NCI-H2227 treated with DMSO at 0.1 percent for 48 hours (cell line): ENCODE measurements around the gene AGBL5.

Experiments
- DNase-seq: peaks from one replicate; lab custom pipeline; 2025; lab: John Stamatoyannopoulos, UW

AGBL5 gene

DNA sequence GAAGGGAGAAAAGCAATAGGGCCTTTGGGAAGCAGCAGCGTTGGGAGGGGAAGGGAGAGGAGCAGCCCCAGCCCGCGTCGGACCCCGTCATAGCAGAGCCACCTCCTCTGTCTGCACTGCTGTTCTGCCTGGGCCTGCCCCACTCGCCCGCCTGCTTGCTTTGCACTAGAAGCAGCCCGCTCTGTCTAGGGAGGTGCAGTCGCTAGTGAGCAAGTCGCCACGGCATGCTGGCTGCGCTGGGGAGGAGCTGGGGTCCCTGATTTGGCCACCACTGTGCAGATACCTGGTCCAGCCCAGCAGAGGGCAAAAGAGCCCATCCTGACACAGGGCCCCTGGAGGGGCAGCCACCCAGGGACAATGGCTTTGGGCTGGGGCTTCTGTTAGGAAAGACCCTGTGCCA, 26.7 kb upstream of the AGBL5 start:
- DNase-seq, result no peak

DNA sequence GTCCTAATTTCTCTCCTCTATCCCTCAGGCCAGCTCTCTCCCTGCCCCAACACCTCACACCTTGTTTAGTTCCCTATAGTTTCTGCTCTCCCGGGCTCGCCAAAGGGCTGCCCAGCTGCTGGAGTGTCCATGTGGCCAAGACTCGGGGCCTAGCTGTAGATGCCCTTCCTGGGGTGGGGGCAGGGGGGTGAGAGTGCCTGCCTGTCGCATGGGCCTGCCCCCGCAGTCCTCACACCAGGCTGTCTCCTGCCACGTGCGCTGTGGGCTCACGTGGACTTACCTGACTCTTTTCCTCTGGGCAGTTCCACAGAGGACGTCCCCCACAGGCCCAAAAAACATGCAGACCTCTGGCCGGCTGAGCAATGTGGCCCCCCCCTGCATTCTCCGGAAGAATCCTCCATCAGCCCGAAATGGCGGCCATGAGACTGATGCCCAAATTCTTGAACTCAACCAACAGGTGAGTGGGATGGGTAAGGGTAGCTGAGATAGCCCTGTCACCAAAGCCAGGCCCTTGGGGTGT, 26.1 kb upstream of the AGBL5 start:
- no peak for DNase-seq

DNA sequence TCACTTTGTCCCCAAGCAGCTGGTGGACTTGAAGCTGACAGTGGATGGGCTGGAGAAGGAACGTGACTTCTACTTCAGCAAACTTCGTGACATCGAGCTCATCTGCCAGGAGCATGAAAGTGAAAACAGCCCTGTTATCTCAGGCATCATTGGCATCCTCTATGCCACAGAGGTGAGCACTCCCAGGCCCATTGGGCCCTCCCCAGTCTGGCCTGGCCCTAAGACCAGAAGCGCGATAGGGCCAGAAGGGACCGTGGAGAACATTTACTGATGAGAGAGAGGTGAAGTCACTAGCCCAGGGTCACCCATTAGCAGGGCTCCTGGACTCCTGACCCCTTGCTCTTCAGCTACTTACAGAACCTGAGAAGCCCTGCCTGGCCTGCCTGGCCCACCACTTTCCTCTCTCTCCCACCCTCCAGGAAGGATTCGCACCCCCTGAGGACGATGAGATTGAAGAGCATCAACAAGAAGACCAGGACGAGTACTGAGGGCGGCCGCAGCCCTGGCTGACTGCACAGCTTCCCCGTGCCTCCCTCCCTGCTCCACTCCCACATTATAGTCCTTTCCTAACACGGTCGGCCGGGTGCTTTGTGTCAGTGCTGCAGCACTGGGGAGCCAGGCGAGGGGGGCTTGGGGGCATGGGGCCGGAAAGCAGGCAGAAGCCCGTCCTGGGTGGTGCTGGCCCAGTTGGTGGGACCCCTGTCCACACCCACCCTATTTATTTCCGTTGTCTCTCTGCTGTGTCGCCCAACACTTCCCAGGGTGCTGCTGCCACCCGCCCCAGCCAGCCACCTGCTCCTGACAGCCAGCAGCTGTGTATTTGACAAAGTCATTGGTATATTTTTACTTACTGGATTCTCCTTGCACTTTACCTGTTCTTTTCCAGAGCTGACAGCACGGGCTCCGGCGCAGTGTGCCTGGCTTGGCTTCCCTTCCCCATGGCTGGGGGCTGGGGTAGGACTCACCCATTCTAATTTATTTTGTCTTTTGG, 25.3 kb upstream of the AGBL5 start:
- DNase-seq, result no peak

DNA sequence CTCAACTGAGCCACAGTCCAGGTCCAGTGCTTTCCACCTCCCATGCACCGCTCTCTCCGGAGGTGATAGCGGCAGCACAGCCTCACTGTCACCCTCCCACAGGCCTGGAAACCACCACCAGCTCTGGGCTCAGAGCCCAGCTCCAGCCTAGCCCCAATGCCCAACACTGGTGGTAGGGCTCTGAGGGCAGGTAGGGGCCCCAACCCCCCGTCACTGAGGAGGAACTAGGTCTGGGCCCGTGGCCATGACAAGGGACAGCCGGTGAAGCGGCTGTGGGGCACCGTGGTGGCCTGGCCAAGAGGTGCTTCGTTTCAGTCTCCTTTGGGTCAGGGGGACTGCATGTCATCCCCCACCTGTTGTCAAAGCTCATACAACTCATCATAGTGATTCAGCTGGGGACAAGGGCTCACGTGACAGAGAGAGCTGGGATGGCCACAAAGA, 24.2 kb upstream of the AGBL5 start:
- no peak for DNase-seq

DNA sequence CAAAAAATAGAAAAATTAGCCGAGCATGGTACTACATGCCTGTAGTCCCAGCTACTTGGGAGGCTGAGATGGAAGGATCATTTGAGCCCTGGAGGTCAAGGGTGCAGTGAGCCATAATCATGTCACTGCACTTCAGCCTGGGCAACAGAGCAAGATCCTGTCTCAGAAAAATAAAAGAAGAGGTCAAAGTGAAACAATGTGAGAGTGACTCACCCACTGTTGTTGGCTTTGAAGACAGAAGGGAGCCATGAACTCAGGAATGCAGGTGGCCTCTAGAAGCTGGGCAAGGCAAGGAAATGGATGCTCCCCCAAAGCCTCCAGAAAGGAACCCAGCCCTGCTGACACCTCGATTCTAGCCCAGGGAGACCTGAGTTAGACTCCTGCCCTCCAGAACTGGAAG, 22.4 kb upstream of the AGBL5 start:
- no peak for DNase-seq

DNA sequence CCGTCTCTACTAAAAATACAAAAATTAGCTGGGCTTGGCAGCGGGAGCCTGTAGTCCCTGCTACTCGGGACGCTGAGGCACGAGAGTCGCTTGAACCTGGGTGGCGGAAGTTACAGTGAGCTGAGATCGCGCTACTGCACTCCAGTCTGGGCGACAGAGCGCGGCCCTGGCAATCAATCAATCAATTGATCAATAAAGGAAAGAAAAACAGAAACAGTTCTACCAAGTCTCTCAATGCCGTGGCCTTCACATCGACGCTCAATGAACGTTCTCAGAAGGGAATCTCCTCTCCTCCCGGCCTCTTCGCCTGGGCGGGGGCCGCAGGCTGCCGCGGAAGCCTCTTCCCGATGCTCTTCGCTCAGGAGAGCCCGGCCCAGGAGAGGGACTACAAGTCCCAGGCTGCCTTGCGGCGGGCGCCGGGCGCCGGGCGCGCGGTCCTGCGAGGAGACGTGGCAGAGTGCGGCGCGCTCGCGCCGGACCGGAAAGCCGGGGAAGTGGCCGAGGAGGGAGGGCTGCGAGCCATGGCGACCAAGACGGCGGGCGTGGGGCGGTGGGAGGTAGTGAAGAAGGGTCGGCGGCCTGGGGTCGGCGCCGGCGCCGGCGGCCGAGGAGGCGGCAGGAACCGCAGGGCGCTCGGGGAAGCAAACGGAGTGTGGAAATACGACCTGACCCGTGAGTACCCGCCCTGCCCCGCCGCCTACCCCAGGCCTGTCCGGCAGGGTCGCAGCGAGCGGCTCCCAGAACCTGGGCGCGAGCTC, 18.8 kb upstream of the AGBL5 start, which contains the start of gene TMEM214:
TMEM214 (plus strand) TSS at position 471 of the 758 bp plus-strand sequence; CDS start at position 522, 51 bp downstream.
- DNase-seq, result peak; percentile 73

DNA sequence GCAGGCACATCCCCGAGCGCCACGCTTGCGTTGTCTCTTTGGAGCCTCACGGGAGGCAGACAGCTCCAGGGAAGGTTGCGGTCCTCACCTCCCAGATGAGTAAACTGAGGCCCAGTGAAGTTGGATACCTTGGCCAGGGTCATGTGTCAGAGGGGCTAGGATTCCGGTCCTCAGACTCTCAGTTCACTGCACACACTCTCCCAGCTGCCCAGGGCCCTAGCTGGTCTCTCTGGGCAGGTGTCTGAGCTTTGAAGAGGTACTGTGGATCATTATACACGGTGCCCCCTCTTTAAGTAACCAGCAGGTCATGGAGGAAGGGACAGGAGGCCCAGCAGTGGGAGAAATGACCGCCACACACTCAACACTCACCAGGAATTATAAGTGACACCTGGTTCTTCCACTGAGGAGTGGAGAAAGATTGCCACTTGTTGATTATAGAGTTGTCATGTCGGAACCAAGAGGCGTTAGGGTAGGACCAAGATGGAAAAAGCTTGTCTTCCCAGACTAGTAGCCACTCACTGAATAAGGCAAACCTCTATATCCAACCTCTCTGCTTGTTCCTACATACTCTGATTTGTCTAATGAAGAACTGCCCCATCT, 18.1 kb upstream of the AGBL5 start:
- no peak for DNase-seq

DNA sequence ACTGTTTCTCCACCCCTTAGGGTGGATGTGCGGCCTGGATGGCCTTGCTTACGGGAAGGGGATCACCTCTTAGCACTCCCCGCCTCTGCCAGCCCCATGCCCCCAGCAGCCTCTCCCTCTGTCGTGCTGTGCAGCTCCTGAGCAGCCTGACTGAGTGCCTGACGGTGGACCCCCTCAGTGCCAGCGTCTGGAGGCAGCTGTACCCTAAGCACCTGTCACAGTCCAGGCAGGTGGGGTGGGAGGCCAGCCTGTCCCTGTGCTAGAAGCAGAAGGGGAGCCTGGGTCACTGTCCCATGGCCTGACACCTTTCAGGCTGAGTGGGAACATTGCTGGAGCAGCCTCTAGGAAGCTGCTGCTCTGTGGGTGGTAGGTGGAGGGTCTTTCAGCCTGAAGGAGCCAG, 13.5 kb upstream of the AGBL5 start:
- no peak for DNase-seq

DNA sequence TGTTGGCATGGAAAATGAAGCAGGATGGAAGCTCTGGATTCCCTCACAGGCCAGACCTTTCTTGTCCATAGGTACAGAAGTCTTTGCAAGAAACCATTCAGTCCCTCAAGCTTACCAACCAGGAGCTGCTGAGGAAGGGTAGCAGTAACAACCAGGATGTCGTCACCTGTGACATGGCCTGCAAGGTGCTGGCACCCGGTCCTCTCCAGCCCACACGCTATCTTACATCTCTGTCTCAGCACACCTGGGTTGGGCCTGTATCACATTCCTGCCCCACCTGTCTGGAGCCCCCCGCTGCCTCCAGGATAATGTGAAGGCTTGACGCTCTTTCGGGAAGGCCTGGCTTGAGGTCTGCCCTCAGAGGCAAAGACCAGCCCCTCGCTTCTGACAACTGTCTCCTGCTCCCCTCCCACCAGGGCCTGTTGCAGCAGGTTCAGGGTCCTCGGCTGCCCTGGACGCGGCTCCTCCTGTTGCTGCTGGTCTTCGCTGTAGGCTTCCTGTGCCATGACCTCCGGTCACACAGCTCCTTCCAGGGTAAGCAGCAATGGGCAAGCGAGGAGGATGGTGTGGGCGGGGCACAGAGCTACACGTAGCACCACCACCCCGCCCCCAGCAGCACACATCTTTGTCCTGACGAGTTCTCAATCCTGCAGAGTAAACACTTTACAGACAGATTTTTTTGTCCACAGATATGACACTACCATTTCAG, 12.7 kb upstream of the AGBL5 start:
- no peak for DNase-seq

DNA sequence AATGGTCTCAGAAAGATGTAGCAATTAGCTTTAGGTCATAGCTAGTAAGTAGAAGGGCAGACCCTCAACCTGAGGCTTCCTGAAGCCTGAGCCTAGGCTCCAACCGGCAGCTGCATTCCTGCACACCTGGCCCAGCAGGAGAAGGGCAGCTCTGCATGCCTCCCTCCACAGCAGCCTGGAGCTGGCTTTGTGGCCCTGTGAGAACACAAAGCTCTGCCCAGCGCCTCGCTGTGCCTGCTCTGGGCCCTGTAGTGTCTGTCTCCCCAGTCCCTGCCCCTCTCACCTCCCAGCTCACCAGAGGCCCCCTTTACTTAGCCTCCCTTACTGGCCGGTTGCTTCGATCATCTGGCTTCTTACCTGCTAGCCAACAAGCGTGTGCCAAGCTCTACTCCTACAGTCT, 12.0 kb upstream of the AGBL5 start:
- DNase-seq, result no peak

DNA sequence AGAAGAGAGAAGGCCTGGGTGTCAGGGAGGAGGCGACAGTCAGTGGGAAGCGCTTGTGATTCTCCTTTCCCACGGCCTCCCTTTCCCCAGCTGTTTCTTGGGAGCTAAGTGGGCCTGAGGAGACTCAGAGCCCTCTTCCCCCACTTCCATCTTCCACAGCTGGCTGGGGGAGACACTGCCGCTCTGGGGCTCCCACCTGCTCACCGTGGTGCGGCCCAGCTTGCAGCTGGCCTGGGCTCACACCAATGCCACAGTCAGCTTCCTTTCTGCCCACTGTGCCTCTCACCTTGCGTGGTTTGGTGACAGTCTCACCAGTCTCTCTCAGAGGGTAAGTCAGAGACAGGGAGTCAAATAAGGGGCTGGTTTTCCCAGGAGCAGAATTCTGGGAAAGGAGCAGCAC, 11.6 kb upstream of the AGBL5 start:
- DNase-seq, result no peak

DNA sequence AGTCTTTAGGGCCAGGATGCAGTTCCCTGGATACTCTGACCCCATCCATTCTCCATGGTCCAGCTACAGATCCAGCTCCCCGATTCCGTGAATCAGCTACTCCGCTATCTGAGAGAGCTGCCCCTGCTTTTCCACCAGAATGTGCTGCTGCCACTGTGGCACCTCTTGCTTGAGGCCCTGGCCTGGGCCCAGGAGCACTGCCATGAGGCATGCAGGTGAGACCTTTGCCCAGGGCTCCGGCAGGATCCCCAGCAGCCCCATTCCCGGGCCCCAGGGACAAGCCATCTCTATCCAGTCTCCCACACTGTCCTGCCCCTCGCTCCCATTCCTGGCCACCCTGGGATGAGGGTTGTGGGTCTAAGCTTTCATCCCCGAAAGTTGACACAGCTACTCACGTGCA, 11.2 kb upstream of the AGBL5 start:
- DNase-seq, result no peak

DNA sequence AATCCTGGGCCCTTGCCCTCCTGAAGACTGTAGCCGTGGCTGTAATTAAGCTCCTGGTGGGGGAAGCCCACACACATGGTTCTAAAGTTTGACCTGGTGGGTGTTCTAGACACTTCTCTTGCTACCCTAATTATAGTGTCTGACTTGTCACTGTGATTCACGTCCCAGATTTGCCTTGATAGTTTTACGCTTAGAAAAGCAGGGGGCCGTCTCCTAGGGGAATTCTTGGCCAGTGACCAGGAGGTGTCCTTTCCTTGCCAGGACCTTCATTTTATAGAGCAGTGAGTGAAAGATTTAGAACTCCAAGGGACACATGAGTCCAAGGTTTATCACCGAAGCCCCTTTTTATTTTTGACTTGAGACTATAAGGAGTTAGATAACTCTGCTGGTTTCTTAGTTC, 9.7 kb upstream of the AGBL5 start:
- DNase-seq, result peak; percentile 56

DNA sequence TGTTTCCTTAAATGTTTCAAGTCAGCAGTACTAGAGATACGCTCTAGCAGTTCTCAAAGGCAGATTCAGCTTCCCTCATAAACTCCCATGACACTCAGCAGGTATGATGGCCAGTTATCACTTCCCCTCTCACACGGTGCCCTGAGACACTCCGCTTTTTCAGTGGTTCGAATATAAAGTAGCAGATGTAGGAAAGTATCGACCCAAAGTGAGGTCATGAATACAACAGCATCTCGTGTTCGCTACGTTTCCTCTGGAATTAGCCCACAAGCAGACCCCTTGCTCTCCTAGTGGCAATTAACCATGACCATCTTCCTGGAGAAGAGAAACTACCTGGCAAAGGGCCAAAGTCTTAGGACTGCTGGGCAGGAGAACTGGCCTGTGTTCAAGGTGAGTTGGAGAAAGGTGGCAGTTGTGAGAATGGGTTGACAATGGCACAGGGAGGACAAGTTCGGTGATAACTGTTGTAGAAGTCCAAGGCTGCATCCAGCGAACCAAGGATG, 9.3 kb upstream of the AGBL5 start:
- peak; percentile 56 for DNase-seq

DNA sequence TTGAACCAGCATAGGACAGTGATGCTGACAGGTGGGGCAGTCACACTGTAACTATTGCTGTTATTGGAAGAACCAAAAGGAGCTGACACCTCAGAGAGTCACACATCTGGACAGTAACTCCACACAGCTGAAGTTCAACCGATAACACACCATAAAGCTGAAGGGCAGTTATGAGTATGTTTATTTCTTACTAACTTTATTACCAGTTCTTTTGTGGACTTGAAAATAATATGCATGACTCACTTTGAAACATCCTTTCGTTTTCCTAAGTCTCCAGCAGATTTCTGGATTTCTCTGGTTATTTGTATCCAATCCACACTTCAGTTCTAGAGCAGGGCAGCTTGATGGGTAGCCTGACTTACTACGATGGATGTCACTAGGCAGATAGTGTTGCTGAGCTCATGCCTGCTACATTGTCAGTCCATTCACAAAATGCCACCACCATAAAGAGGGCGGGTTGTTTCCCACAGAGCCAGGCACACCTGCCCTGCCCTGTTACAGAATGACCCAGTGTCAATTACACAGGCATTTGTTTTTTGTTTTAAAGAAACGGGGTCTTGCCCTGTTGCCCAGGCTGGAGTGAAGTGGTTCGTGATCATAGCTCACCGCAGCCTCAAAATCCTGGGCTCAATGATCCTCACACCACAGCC, 8.4 kb upstream of the AGBL5 start:
- DNase-seq, result no peak

DNA sequence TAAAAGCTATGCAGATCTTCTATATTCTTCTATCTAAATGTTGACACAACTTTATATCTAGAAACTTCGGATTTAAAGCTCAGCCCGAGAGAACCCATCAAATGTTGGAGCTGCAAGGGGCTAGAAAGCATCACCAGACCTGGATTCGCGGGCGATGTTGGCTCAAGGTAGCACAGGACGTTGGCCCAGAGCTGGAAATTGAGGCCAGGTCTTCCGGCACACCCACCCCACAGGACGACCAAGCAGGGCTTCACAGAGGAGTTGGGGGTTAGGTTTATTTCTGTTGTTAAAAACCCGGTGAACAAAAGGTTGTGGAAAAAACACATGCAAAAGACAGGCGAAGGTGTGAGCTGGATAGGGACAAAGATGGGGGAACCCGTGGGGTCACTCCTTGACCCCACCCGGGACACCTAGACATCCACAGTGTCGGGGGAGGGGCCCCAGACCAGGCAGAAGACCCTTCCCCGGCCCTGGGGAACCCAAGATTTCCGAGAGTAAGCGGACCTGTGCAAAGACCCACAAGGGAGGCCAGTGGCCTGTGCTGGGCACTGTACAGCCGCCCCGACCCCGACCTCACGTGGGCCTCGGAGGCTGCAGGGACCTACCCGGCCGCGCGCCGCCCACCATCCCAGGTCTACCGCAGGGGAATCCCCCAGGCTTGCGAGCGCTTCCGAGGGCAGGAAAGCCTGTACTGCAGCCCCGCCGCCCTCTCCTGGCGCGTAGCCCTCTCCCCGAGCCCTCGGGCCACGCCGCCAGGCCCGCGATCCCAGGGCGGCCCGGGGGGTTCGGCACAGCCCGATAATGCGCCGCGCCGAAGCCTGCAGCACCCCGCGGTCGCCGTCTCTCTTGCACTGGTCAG, 1.8 kb upstream of the AGBL5 start:
- no peak for DNase-seq

DNA sequence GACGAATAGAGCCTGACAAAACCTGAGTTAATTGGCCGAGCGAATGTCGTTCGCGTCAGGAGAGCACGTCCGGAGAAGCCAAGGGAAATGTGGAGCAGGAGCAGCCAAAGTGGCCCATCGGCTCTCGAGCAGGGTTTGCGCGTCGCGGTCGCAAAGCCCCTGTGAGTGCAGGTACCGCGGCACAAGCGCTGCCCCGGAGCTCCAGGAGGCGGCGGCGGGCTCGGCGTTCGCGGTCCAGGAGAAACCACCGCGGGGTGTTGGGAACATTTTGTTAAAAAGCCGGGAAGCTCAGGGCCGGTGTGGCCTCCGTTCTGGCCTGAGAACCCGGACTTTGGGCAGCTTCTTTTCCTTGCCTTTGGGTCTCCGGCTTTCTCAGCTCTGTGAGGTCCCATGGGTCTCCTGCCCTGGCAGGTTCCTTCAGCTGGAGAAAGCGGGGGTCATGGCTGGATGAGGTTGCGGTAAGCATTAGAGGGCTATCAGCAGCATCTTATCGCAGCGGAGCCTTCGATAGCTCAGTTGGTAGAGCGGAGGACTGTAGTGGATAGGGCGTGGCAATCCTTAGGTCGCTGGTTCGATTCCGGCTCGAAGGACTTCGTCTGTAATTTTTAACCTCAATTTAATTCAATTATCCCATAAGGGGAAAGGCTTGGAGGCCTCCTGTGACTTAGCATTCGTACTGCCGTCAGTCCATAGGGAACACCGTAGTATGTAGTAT, 1.0 kb upstream of the AGBL5 start:
- DNase-seq, result peak; percentile 97

DNA sequence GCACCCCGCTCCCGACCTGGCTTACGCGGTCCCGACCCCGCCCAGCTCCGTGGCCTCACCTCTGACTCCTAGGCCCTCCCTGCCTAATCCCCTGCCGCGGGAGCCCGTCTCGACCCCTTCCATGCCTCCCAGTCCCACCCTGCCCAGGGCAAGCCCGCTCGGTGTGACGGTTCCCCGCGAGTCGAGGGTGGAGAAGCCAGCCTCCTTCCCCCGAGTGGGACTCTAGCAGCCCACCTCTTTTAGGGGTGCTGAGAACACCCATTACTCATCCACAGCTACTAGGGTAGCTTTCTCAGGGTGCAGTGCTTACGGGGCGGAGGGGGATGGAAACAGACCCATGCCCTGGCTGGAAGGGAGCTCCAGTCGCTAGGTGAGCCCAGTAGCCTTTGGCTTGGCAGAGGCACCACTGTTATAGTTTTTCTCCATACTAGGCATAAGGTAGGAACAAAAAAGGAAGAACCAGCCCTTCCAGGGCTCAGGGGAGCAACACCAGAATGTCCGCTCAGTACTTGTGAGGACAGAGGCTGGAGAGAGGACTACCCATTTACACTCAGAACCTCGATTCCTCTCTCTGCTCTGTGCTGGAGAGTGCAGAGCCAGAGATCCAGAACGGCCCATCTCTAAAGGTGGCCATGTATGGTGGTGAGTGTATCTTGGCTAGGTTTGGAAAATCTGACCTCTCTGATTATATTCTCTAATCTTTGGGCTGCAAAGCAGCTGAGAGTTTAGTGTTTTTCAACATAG, 606 bp downstream of the AGBL5 start:
- peak; percentile 12 for DNase-seq

DNA sequence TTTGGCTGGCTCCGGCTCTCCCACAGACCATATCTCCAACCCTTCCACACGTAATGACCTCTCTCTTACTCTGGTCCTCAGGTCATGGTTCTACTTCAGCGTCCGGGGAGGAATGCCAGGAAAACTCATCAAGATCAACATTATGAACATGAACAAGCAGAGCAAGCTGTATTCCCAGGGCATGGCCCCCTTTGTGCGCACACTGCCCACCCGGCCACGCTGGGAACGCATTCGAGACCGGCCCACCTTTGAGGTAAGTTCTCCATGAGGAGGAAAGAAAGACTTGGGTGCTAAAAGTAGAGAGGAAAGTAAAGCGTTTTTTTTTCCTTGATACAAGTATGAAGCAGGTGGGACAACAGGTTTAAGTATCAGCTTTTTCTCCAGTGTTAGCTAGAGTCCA, 1.9 kb downstream of the AGBL5 start:
- no peak for DNase-seq
